HG03064 (cell line): Measurements from ENCODE around the gene CAMK2A.

Experiments
- ATAC-seq: cut with Tn5 transposase; IDR thresholded peaks from one replicate; pipeline ENCODE4 v1.9.1; 2021; ENCODE audit warnings: low read depth; ENCODE audit not compliant: unreplicated experiment

Gene CAMK2A

DNA sequence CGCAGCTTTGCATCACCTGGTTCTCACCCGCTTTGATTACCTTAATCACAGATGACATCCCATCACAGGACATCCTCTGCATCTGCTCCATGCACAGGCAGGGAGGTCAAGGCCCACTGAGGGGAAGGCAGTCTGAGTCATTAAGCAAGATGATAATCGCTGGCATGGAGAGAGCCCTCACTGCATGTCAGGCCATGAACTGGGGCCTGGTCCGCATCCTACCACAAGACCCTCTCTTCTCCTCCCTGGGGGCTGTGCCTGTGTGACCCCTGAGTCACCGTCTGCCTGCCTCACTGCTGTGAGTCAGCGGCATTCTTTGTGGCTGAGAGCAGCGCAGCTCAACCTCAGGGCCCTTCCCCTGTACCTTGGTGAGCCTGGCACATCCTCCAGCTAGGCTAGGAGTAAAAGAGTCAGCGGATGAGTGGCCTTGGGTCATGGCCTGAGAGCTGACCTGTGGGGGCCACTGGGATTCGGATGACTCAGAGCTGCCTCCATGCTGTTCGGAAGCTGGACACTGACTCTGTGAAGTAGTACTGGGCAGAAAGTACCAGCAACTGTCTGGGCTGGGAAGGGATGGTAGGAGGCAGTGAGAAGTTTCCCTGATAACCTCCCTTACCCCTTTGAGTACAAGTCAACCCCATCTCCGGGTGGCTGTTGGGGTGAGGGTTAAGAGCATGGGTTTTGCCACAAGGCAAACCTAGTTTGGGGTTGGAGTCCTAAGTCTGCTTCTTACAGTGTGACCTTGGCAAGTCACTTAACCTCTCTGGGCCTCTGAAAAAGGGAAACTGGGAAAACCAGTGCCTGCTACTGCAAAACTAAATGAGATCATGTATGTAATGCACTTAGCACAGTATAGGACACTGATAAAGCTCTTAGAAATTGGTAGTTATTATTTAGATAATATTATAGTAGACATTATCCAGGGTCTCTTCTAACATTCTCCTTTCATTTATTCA lies 27.8 kb upstream of the CAMK2A start:
- no peak for ATAC-seq

DNA sequence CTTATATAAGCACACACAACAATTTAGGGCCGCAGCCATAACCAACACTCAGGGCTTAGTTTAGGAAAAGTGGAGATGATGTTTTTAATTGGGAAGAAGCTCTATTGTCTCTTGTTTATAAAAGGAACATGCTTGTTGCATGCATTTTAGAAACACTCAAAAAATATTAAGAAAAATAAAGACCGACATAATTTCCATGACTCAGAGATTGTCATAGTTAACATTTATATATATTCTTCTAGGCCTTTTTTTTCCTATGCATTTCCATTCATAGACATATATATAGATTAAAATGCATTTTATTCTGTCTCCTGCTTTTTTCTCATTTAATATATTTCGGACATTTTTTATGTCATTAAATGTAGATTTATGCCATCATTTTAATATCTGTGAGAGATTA lies 26.7 kb upstream of the CAMK2A start:
- no peak for ATAC-seq

DNA sequence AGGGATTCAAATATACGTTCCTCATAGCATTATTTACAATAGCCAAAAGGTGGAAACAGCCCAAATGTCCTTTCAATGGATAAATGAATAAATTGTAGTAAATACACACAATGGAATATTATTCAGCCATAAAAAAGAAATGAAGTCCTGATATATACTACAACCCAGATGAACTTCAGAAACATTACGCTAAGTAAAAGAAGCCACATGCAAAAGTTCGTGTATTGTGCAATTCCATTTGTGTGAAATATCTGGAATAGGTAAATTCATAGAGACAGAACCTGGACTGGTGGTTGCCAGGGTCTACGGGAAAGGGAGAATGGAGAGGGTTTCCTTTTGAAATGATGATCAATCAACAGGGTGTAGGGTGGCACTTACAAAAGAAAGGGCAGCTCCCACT lies 25.7 kb upstream of the CAMK2A start:
- ATAC-seq, result no peak

DNA sequence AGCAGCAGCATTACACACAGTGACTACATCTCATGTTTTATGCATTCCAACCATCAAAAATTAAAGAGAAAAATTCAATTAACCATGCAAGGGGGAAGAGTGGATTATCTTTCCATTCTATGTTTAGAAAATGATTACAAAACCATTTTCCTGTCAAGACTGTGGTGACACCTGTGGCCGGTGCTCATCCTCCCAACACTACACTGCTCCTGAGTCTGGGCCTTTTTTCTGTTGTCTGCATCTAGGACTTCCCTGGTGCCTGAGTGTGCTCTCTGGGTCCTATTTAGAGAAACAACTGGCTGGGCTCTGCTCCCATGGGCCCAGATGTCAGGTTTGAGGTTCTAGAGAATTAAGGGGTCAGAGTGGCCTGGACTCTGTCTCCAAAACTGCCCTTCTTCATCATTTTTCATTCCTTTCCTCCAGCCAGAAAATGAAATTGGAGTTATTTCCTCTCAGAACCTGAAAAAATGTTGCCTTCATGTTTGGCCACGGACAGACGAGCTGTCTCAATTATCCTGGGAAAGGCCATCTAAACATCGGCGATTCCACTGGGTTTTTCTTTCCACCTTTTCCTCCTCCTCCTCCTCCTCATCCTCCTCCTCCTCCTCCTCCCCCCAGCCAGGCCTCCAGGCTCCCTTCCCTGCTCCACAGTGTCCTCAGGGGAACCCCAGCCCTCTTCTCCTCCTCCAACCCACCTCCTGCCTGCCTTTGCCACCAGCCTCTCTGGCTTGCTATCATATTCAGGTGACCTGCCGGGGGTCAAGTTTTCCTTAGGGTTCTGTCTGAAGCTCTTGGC lies 24.5 kb upstream of the CAMK2A start:
- ATAC-seq, result no peak

DNA sequence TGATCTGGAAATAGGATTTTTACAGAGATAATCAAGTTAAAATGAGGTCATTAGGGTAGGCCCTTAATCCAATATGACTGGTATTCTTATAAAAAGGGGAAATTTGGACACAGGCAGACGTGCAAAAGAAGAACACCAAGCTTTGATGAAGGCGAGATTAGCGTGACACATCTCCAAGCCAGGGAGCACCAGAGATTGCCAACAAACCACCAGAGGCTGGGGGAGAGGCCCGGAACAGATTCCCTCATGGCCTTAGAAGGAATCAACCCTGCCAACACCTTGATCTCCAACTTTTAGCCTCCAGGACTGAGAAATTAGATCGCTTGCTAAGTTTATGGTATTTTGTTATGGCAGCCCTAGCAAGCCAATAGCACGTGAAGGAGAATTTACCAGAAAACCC lies 23.9 kb upstream of the CAMK2A start:
- no peak for ATAC-seq

DNA sequence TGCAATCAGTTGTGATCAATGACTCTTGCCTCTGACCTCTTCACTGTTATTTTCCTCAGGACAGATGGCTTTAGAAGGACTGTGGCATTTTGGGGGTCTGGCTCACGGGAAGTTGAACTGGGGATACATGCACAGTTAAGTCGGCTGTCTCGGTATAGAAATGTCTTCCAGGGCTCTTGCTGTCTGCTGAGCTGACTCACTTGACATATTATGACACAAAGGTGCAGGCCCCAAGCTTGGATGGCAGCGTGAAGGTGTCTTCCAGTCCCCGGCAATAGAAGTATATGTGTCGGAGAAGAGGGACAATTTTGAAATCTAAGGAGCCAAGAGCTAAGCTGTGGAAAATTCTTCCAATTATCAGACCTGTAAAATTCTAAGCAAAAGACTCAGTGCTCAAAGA lies 22.9 kb upstream of the CAMK2A start:
- ATAC-seq, result no peak

DNA sequence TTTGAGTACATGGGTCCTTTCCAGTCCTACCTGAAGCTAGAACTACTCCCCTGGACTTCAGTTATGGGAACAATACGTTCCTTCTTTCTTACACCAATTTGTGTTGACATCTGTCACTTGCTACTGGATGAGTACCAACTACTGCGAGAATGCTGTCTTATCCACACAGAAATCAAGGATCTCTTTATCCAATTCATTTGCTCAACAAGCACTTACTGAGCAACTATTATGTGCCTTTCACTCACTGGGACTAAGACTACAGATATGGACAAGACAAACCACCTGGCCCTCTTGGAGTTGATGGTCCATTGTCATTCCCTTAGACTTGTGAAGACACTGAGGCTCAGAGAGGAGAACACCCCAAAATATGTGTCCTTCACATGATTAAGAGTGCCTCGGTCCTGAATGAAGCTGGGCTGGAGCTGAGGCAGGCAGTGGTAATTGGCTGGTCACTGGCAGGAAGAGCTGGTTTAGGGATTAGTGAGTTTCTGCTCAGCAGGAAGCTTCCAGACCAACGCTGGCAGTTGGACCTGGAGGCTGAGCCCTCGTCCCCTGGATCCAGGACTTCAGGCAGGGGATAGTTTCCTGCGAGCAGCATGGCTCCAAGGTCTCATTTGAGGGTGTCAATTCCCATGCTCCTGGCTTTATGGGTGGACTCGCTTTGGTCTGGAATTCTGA lies 21.6 kb upstream of the CAMK2A start:
- ATAC-seq, result no peak

DNA sequence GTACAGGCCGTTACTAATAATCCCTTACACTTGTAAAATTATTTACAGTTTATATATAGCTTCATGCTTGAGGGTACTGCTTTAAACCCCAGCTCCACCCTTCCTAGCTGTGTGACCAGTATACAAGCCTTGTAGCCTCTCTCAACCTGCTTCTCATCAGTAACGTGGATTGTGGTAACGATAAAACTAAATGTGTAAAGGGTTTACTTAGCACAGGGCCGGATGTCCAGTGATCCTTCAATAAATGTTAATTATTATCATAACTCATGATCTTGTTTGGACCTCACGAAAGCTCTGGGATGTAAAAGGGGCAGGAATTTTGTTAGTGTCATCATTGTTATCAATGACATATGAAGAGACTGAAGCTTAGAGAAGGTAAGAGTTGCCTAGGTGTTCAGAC lies 20.7 kb upstream of the CAMK2A start:
- no peak for ATAC-seq

DNA sequence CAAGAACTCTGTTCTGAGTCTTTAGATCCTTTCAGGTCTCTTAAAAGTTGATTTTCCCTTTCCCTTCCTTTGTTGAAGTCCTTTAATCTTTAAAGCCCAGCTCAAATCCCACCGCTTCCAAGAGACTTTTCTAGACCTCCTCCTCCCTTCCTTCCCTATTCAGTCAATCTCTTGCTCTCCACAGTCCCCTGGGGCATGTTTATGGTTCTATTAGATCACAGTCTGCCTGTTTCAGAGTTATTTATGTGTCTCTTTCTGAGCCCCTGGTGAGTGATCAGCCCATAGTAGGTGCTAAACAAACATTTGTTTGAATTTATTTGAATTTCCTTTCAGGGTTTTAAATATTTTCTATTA lies 20.3 kb upstream of the CAMK2A start:
- no peak for ATAC-seq

DNA sequence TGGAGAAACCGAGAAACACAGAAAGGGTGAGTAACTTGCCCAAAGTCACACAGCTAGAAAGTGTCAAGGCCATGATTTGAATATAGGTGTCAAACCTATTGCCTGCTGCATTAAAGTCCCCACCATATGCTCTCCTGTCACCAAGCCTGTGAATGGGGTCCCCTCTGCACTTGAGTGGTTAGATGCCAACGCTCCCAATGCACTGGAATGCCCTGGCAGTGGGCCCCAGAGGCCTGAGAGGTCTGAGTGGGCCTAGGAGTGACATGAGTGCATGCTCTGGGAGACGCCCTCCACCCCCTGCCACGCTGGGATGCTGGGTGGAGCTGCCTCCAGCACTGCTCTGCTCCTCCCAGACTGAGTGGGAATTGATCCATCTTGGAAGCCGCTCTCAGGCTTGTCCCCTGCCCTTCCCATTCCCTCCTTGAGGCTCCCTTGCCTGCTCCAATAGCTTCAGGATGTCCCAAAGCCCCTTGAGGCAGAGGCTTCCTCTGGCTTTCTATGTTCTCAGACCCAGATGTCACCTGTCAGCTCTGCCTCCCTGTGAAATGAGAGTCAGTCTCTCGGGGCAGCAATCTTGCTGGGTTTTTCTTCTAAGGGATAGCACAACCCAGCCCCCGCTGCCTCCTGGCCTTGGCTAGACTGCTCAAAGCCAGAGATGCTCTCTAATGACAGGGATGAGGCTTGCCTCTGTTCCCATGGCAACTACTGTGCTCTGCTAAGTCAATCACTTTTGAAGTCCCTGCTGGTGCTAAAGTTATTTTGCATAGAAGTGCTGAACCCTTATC lies 19.7 kb upstream of the CAMK2A start:
- ATAC-seq, result no peak

DNA sequence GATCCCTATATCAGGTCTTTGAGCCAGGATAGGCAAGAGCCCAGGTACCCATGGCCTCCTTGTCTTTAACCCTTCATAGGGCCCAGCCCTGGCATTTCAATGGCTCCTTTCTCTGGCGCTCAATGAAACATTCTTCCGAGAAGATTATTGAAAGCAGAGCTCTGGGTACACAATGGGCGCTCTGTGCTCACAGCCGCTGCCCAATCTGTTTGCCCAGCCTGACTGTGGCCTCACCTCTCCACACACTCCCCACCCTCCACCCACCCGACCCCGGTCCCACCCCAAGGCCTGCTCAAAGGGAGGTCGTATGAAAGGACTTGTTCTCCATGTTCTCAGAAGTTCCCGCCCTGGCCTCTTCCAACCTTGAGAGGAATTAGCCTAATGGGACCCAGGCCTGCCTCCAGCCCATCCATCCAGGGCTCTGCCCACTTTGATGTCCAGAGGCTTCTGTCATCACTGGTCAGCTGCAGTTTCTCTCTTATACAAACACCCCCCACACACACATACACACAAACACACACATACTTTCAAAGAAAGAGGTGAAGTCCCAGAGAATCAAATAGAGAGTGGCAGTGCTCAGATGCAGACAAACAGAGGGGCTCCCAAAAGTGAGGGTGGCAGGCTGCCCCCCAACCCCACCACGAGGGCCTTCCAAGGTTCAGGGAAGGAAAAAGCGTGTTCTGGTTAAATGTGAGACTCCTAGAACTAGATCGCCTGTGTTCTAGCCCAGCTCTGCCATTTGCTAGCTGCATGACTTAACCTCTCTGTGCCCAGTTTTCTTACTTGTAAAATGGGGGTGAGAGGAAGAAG lies 18.2 kb upstream of the CAMK2A start:
- no peak for ATAC-seq

DNA sequence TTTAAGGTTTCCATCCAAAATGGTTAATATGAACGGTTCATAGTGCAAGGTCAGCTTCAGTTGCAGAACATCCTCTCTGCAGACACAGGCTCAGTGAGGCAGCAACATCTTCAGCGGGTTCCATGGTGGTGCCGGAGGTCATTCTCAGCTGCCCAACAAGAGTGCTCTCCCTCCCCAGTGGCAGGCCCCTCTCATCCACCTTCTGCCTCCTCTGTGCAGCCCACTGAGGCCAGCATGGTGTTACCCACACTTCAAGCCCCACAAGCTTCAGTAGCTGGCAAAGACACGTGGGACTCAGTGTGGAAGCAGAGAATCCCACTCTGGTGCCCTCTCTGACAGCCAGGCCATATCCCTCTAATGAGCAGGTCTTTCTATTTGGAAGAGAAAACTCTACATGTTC lies 17.2 kb upstream of the CAMK2A start:
- no peak for ATAC-seq

DNA sequence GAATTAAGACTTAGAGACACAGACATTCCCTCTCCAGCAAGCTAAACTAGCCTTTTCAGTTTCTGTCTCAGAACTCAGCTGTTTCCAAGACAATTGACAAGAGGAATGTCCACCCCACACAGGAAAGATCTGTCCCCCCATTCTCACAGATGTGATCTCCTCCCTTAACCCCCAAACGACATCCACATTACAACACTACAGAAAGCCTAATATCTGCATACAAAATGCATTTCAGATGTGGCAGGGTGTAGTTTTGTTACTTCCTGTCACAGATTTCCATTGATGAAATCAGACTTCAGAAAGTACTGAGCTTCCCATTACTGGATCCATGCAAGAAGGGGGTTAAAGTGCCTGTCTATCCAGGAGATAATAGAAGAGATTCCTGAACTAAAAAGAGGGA lies 16.0 kb upstream of the CAMK2A start:
- ATAC-seq, result no peak

DNA sequence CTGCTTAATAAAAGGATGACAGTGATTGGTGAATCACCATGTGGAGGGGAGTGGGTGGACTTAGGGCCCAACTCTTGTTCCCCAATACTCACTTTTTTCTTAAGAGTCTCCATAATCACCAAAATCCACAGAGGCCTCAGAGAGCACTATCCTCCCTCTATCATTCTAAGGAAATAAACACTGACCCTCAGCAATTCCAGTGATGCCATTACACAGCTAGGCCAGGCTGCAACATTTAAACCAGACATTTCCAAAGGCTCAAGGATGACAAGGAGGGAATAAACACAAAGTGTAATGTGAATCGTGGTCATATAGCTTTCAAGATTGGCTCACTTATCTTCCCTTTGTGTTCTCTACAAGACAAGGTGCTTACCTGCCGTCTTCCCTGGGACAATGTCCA lies 15.5 kb upstream of the CAMK2A start:
- no peak for ATAC-seq

DNA sequence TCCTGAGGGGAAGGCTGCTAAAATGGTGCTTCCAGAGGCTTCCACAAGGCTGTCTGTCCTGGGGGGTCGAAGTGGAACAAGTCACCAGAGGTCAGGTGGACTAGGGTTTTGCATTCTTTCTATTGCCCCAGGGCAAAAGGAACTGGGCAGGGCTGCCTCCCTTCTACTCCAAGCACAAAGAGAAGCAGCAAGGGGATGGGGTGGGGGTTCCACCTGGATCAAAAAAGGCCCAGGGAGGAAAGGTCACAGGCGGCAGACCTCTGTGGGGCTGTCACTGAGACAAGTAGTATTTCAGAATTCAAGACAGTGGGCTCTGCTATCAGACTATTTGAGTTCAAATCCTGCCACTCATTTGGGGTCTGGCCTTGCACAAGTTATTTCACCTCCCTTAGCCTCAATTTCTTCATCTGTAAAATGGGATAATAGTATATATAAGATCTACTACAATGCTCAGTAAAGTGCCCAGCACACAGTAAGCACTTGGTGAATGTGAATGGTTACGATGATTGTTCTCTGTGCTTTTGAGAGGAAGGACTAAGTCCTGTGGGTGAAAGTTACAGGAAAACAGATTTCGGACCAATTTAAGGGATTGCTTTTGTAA lies 15.0 kb upstream of the CAMK2A start:
- ATAC-seq, result no peak

DNA sequence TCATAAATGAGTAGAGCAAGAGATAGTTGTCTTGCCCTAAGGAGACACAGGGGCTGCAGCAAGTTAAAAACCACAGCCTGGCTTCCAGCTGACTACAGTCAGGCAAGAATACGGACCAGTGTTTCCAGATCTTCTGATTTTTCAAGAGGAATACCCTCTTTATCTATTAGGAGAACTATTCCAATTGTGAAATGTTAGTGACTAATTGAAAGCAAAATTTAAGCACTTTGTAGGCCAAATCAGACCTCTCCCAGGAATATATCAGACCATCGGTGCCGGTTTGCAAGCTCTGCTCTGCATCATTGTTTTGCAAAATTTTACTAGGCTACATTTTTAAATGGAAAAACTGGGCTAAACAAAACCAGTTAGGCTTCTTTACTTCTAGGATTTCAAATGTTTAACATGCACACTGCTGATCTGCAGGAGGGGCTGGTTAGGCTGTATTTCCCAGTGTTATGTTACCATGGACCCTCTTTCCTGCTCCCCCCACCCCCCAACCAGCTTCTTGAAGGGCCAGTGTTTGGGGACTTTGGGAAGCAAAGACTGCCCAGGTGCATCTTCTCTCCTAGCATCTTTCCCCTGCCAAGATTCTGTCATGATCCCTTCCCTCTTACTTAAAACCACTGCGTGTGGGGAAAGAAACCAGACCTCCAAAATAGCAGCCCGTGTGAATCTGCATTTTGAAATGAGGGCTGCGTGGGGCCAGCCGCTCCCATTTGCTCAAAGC lies 14.2 kb upstream of the CAMK2A start:
- no peak for ATAC-seq

DNA sequence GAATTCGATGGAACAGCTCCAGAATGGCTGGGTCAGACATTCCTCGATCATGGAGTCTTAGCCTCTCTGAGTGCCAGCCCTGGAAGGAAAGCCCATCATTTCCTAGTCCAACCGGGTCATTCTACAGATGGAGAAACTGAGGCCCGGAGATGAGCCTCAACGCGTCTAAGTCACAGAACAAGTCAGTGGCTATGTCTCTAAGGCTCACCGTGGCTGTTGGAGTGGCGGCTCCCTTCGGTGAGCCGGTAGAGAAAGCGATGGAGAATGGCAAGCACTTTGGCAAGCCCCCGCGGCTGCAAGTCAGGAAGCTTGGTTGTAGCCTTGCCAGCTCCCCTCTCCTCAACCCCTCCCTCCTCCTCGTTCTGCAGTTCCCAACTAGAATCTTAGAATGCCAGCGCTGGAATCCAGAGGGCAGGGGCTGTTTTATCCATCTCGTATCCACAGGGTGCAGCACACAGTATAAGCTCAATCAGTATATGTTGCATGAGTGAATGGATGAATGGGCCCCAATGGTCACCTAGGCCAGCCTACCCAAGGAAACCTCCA lies 13.6 kb upstream of the CAMK2A start:
- ATAC-seq, result no peak

DNA sequence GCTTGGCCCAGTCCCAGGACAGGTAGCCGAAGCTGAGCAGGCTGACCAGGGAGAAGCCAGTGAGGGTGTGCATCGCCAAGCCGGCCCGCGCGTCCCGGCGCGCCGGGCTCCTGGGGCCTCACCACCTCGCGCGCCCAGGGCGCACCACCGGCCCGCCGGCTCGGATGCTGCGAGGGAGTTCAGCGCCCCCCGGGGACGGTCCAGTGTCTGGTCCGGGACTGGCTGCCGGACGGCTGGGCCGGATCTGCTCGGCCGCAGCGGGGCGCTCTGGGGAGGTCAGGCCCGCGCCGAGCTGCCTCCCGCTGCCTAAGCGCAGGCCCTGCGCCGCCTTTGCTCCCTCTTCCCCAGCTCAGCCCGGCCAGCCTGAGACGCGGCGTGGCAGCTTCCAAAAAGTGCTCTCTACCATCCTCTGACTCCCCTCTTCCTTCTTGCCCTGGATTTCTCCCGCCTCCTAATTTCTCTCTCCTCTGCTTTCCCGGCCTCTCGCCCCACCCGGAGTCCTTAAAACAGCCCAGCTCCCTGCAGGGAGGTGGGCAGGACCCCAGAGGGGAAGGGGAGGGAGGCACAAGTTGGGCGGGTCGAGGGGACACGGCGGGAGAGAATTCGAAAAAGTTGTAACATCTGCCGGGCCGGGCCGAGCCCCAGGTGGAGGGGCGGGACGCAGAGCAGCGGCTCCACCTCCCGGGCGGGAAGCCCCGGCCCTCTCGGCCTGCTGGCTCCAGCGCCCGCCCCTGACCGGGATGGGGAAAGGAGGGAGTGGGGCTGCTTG lies 12.9 kb upstream of the CAMK2A start, which contains the start of gene ARSI:
TSS of gene ARSI (minus strand) at position 605 of the 769 bp plus-strand sequence. CDS start at position 73, 532 bp downstream.
- no peak for ATAC-seq
